Large intestine (tissue), 3 donors: ENCODE data around the gene OR52K2. TPM values are rescaled to one million over a fixed set of nuclear protein-coding genes. Genes with fewer than 3 reads are reported as not detected.
A peak's percentile ranks its signal among the peaks of the same experiment; 100 is the strongest.
"Not testable (repeated sequence)": the region's sequence is repeated elsewhere in the genome, so short reads cannot be mapped to it uniquely, and the experiment has no call there.

Source experiments
- DNase-seq, 2 donors: peaks; one replicate each; pipeline versions ENCODE4 v3.0.0 to v3.0.0-alpha.2; 2013
- H3K27ac ChIP-seq: one replicate; pipeline ENCODE4 v1.5.1; 2013; ENCODE audit warnings: low read length
- H3K27me3 ChIP-seq: 2 replicates; pipeline ENCODE4 v1.6.1; 2013; ENCODE audit warnings: low read length; ENCODE audit not compliant: control insufficient read depth, insufficient read depth
- H3K36me3 ChIP-seq: 2 replicates; pipeline ENCODE4 v1.6.1; 2013; ENCODE audit warnings: low read length; ENCODE audit not compliant: control insufficient read depth, insufficient read depth
- H3K4me1 ChIP-seq: one replicate; pipeline ENCODE4 v1.6.1; 2013; ENCODE audit warnings: low read length; ENCODE audit not compliant: control insufficient read depth, insufficient read depth
- H3K4me3 ChIP-seq: one replicate; pipeline ENCODE4 v1.5.1; 2013; ENCODE audit warnings: low read length
- H3K9me3 ChIP-seq: one replicate; pipeline ENCODE4 v1.6.1; 2013; ENCODE audit warnings: mild to moderate bottlenecking, low read depth, low read length, moderate library complexity; ENCODE audit not compliant: control insufficient read depth
- WGBS: methylation state at CpG from one replicate; pipeline ENCODE4 v1.1.5; 2013; ENCODE audit warnings: low lambda C conversion rate; ENCODE audit not compliant: insufficient coverage; 5-methylcytosine and 5-hydroxymethylcytosine counted together
- polyA plus RNA-seq: library from polyadenylated mRNA; unstranded; fragments of 120-200 nt; gene quantifications from one replicate; pipeline ENCODE4 v1.2.1, GENCODE V29; 2013

Gene OR52K2
- polyA plus RNA-seq, 1 donor = 0.04 TPM

DNA sequence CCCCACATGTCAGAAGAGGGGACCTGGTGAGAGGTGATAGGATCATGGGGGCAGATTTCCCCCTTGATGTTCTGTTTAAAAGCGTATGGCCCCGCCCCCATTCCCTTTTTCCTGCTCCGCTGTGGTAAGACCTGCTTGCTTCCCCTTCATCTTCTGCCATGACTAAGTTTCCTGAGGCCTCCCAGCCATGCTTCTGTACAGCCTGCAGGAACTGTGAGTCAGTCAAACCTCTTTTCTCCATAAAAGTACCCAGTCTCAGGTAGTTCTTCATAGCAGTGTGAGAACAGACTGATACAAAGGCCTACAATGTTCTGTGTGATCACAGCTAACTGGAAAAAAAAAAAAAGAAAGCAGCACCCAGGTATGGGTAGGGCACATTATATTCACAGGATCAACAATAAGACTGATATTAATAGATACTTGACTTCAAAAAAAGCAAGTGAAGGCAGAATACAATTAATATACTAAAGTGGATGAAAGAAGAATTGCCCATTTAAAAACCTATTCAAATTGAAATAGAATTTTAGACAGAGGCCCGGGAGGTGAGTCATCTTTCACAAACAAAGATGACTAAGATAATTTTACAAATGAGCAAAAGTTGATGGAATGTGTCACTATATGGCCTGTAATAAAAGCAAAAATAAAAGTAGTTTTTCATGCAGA is 31.6 kb downstream of the OR52K2 start:
- no peaks in the 10 kb centered on the region for H3K9me3 ChIP-seq
- H3K4me3 ChIP-seq = no peak overlapping the region
- no peak overlapping the region for H3K27ac ChIP-seq
- peaks cover 2% of the 10 kb centered on the region for H3K27me3 ChIP-seq
- no peak for DNase-seq
- H3K36me3 ChIP-seq = no peaks in the 10 kb centered on the region
- WGBS = 40% methylated on average over 1 of the region's 4 CpGs
- H3K4me1 ChIP-seq = no peaks in the 10 kb centered on the region

GRCh38 chr11:4481240-4481582 is 32.1 kb downstream of the OR52K2 start:
- Histone ChIP-seq H3K4me1 (no peaks in the 10 kb centered on the region), H3K9me3 (no peaks in the 10 kb centered on the region), H3K27me3 (peaks cover 2% of the 10 kb centered on the region), H3K27ac (no peak overlapping the region), H3K4me3 (no peak overlapping the region), H3K36me3 (no peaks in the 10 kb centered on the region)
- no peak for DNase-seq

DNA sequence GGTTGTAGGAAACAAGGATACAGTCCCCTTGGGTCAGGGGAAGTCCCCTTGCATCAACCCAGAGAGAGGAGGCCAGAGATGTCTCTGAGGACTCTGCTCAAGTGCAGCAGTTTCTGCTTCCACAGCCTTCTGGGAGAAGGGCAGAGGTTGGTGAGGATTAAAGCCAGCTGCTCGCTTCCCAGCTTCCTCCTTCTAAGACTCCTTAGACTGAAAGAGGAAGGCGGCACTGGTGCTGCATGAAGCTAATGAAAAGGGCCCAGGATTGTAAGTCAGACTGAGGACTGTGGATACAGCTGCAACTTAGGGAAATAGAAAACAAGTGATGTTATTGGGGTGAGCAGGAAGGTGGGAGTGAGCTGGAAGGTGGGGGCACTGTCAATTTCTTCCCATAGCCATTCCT is 33.4 kb downstream of the OR52K2 start, which contains the start of gene OR52K1:
OR52K1 (plus strand) TSS at position 202 of the 400 bp plus-strand sequence. CDS start 6,255 bp downstream, outside the sequence.
- Histone ChIP-seq H3K36me3 (no peaks in the 10 kb centered on the region), H3K4me1 (no peaks in the 10 kb centered on the region), H3K4me3 (no peak within 1 kb of the TSS), H3K9me3 (no peaks in the 10 kb centered on the region), H3K27ac (no peak within 1 kb of the TSS), H3K27me3 (peaks cover 2% of the 10 kb centered on the region)
- peak; percentile 2 to 45 for DNase-seq
- WGBS = no CpG with 5 or more reads among the region's 2 CpGs

GRCh38 chr11:4484310-4484709 is 35.2 kb downstream of the OR52K2 start:
- no peaks in the 10 kb centered on the region for H3K36me3 ChIP-seq
- no peak overlapping the region for H3K27ac ChIP-seq
- no peak overlapping the region for H3K4me3 ChIP-seq
- no peaks in the 10 kb centered on the region for H3K9me3 ChIP-seq
- DNase-seq = no peak
- no peaks in the 10 kb centered on the region for H3K4me1 ChIP-seq
- H3K27me3 ChIP-seq = peaks cover 2% of the 10 kb centered on the region
- WGBS = 90% methylated on average over 3 of the region's 4 CpGs

DNA sequence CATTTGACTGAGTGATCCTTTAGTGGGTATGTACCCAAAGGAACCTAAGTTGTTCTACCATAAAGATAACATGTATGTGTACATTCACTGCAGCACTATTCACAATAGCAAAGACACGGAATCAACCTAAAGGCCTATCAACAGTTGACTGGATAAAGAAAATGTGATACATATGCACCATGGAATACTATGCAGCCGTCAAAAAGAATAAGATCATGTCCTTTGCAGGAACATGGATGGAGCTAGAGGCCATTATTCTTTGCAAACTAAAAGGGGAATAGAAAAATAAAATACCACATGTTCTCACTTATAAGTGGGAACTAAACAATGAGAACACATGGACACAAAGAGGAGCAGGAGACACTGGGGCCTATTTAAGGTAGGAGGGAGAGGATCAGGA is 42.3 kb downstream of the OR52K2 start:
- WGBS = 80% methylated on average over 1 of the region's 2 CpGs
- H3K4me3 ChIP-seq, H3K9me3 ChIP-seq, H3K27ac ChIP-seq, H3K4me1 ChIP-seq, H3K36me3 ChIP-seq, DNase-seq: not testable (repeated sequence)
- peaks cover 15% of the 10 kb centered on the region for H3K27me3 ChIP-seq

GRCh38 chr11:4491878-4492606 is 42.9 kb downstream of the OR52K2 start:
- WGBS = 90% methylated on average over 2 of the region's 4 CpGs
- no peaks in the 10 kb centered on the region for H3K9me3 ChIP-seq
- H3K4me3 ChIP-seq = no peak overlapping the region
- H3K27me3 ChIP-seq = peaks cover 22% of the 10 kb centered on the region
- no peak for DNase-seq
- no peak overlapping the region for H3K27ac ChIP-seq
- no peaks in the 10 kb centered on the region for H3K36me3 ChIP-seq
- peaks cover 2% of the 10 kb centered on the region for H3K4me1 ChIP-seq

- Histone ChIP-seq H3K27me3 (peaks cover 27% of the 10 kb centered on the region), H3K4me1 (peaks cover 2% of the 10 kb centered on the region), H3K4me3 (no peak overlapping the region), H3K36me3 (no peaks in the 10 kb centered on the region), H3K9me3 (no peaks in the 10 kb centered on the region), H3K27ac (no peak overlapping the region)
- no CpG with 5 or more reads among the region's 5 CpGs for whole genome bisulfite sequencing
- no peak for DNase-seq
Observed at GRCh38 chr11:4493480-4493818, 44.4 kb downstream of the OR52K2 start.

DNA sequence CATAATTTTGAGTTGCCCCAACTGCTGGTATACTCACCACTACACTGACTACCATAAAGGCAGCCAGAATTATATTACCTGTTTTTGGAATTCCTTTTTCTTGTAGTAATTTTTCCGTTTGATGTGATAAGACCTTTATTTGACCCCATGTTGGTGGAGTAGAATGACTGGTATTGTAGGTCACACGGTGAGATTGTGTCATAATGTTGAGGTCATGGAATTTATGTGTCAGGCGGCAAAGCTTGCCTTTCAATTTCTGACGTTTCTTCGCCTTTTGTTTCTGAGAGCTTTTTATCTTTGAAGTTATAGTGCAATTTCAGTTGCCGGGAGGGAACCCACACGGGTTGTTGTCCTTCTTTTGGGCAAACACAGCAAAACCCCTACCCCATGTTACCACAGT is 46.4 kb downstream of the OR52K2 start:
- 25% methylated on average over 4 of the region's 7 CpGs for WGBS
- DNase-seq = peak; percentile 4 to 43
- Histone ChIP-seq H3K36me3 (no peaks in the 10 kb centered on the region), H3K9me3 (no peaks in the 10 kb centered on the region), H3K27ac (no peak overlapping the region), H3K27me3 (peaks cover 27% of the 10 kb centered on the region), H3K4me3 (no peak overlapping the region), H3K4me1 (peaks cover 2% of the 10 kb centered on the region)

- WGBS = 0% methylated on average over 1 of the region's 6 CpGs
- Histone ChIP-seq H3K4me3 (no peak overlapping the region), H3K4me1 (peaks cover 2% of the 10 kb centered on the region), H3K36me3 (no peaks in the 10 kb centered on the region), H3K27ac (no peak overlapping the region), H3K9me3 (no peaks in the 10 kb centered on the region), H3K27me3 (peaks cover 27% of the 10 kb centered on the region)
- DNase-seq = peak in 1 of 2 donors; percentile 6
Observed at GRCh38 chr11:4495986-4496385, 46.9 kb downstream of the OR52K2 start.

GRCh38 chr11:4496557-4497248 is 47.6 kb downstream of the OR52K2 start:
- peaks cover 2% of the 10 kb centered on the region for H3K4me1 ChIP-seq
- H3K27me3 ChIP-seq = peaks cover 27% of the 10 kb centered on the region
- DNase-seq = no peak
- H3K4me3 ChIP-seq = no peak overlapping the region
- no peak overlapping the region for H3K27ac ChIP-seq
- no peaks in the 10 kb centered on the region for H3K9me3 ChIP-seq
- WGBS = no CpG with 5 or more reads among the region's 15 CpGs
- no peaks in the 10 kb centered on the region for H3K36me3 ChIP-seq
